HL-60 (cell line): ENCODE measurements around the gene GP9.

ENCODE experiments used
- CTCF ChIP-seq: IDR thresholded peaks from one replicate; pipeline ENCODE4 v1.5.1; 2011; ENCODE audit warnings: low read length, control low read depth, inconsistent platforms; ENCODE audit not compliant: insufficient read depth
- GABPA ChIP-seq: IDR thresholded peaks from 2 replicates; pipeline ENCODE4 v1.6.1; 2012; ENCODE audit warnings: low read depth
- POLR2AphosphoS5 ChIP-seq: IDR thresholded peaks from 2 replicates; pipeline ENCODE4 v1.6.1; 2012; ENCODE audit warnings: low read depth
- SPI1 ChIP-seq: IDR thresholded peaks from 2 replicates; pipeline ENCODE4 v1.6.1; 2012; ENCODE audit warnings: low read depth, mild to moderate bottlenecking, borderline replicate concordance
- TF ChIP-seq, protein P1 (sequence below): IDR thresholded peaks from 2 replicates; pipeline ENCODE4 v1.6.1; 2012; ENCODE audit warnings: low read depth; ENCODE audit not compliant: insufficient replicate concordance

DNA sequence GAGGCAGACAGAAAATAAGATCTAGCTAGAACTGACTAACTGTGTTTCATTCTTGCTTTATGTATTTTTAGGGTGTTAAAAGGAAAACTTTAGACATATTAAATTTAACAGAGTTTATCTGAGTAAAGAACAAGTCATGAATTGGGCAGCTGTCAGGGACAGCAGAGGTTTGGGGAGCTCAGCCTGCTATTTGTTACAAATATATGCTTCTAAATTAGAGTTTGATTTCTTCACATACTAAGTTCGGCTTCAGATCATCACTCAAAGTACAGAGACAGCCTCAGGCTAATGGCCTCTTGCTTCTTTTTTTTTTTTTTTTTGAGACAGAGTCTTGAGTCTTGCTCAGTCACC, 37.6 kb upstream of the GP9 start:
- TF ChIP-seq, protein P1, sequence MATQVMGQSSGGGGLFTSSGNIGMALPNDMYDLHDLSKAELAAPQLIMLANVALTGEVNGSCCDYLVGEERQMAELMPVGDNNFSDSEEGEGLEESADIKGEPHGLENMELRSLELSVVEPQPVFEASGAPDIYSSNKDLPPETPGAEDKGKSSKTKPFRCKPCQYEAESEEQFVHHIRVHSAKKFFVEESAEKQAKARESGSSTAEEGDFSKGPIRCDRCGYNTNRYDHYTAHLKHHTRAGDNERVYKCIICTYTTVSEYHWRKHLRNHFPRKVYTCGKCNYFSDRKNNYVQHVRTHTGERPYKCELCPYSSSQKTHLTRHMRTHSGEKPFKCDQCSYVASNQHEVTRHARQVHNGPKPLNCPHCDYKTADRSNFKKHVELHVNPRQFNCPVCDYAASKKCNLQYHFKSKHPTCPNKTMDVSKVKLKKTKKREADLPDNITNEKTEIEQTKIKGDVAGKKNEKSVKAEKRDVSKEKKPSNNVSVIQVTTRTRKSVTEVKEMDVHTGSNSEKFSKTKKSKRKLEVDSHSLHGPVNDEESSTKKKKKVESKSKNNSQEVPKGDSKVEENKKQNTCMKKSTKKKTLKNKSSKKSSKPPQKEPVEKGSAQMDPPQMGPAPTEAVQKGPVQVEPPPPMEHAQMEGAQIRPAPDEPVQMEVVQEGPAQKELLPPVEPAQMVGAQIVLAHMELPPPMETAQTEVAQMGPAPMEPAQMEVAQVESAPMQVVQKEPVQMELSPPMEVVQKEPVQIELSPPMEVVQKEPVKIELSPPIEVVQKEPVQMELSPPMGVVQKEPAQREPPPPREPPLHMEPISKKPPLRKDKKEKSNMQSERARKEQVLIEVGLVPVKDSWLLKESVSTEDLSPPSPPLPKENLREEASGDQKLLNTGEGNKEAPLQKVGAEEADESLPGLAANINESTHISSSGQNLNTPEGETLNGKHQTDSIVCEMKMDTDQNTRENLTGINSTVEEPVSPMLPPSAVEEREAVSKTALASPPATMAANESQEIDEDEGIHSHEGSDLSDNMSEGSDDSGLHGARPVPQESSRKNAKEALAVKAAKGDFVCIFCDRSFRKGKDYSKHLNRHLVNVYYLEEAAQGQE, result no peak
- TF ChIP-seq CTCF, result no peak
- TF ChIP-seq POLR2AphosphoS5, result no peak
- TF ChIP-seq SPI1, result no peak
- TF ChIP-seq GABPA, result no peak
